Fibroblast of lung (primary cell): Measurements from ENCODE around the gene IKZF2. TPM values are rescaled to one million over a fixed set of nuclear protein-coding genes. Genes with fewer than 3 reads are reported as not detected.

Experiments
- DNase-seq, 2 donors: peaks; one replicate each; pipeline versions ENCODE4 v3.0.0 to v3.0.0-alpha.2; 2010; ENCODE audit warnings: low read depth in 2 of 2
- H2AFZ ChIP-seq: 2 replicates; pipeline ENCODE4 v1.5.1; 2012; ENCODE audit warnings: low read length, control low read depth, inconsistent platforms
- H3K27ac ChIP-seq: 2 replicates; pipeline ENCODE4 v1.5.1; 2011; ENCODE audit warnings: low read length, control low read depth; ENCODE audit not compliant: insufficient read depth
- H3K27me3 ChIP-seq: 2 replicates; pipeline ENCODE4 v1.5.1; 2011; ENCODE audit warnings: mild to moderate bottlenecking, low read length; ENCODE audit not compliant: control insufficient read depth, insufficient read depth
- H3K36me3 ChIP-seq: 2 replicates; pipeline ENCODE4 v1.5.1; 2011; ENCODE audit warnings: low read length; ENCODE audit not compliant: control insufficient read depth, insufficient read depth
- H3K4me1 ChIP-seq: 2 replicates; pipeline ENCODE4 v1.5.1; 2011; ENCODE audit warnings: low read length; ENCODE audit not compliant: control insufficient read depth, insufficient read depth; ENCODE audit errors: extremely low read depth
- H3K4me2 ChIP-seq: 2 replicates; pipeline ENCODE4 v1.5.1; 2011; ENCODE audit warnings: low read length, control low read depth; ENCODE audit not compliant: insufficient read depth; ENCODE audit errors: extremely low read depth
- H3K4me3 ChIP-seq, 4 experiments: fragments of 200-600 bp in 1 of 4; sonication (generic) in 1 of 4; replicated peaks in 1 of 4; 2 replicates each; pipeline ENCODE4 v1.5.1; 2011 to 2016; ENCODE audit warnings: low read length in 4 of 4, low read depth in 3 of 4, mild to moderate bottlenecking in 3 of 4, control low read depth in 2 of 4, inconsistent platforms in 1 of 4, mixed read lengths in 1 of 4; ENCODE audit not compliant: insufficient read depth in 1 of 4; ENCODE audit errors: control extremely low read depth in 1 of 4
- H3K79me2 ChIP-seq: 2 replicates; pipeline ENCODE4 v1.5.1; 2012; ENCODE audit warnings: mild to moderate bottlenecking, low read length, inconsistent platforms; ENCODE audit not compliant: control insufficient read depth, insufficient read depth
- H3K9ac ChIP-seq: 2 replicates; pipeline ENCODE4 v1.5.1; 2011; ENCODE audit warnings: mild to moderate bottlenecking, low read length, control low read depth; ENCODE audit not compliant: insufficient read depth
- H3K9me3 ChIP-seq: 2 replicates; pipeline ENCODE4 v1.5.1; 2012; ENCODE audit warnings: low read depth, low read length; ENCODE audit not compliant: control insufficient read depth, insufficient read depth
- H4K20me1 ChIP-seq: 2 replicates; pipeline ENCODE4 v1.5.1; 2011; ENCODE audit warnings: low read length; ENCODE audit not compliant: control insufficient read depth, insufficient read depth; ENCODE audit errors: extremely low read depth
- EZH2 ChIP-seq: IDR thresholded peaks from 2 replicates; pipeline ENCODE4 v1.5.1; 2012; ENCODE audit warnings: low read length, control low read depth, mild to moderate bottlenecking; ENCODE audit errors: missing control alignments
- polyA plus RNA-seq, 2 donors: library from polyadenylated mRNA; depleted of rRNA in 1 of 2; stranded (reverse) in 1 of 2; unstranded in 1 of 2; fragments of >200 nt; gene quantifications; 2 replicates each; pipeline ENCODE4 v1.2.1, GENCODE V29; 2011 to 2012; ENCODE audit warnings: missing spikeins in 1 of 2
- total RNA-seq: library from RNA; depleted of rRNA; stranded (reverse); fragments of >200 nt; gene quantifications from 2 replicates; pipeline ENCODE4 v1.2.1, GENCODE V29; 2014
- TF ChIP-seq, protein P1 (sequence below), 2 donors: IDR thresholded peaks in 1 of 2; conservative IDR thresholded peaks in 1 of 2; 1 replicate in 1 of 2; 2 replicates in 1 of 2; pipeline ENCODE4 v1.5.1; 2011 to 2012; ENCODE audit warnings: low read length in 2 of 2, control low read depth in 1 of 2, inconsistent platforms in 1 of 2, low read depth in 1 of 2, mild to moderate bottlenecking in 1 of 2

Gene IKZF2
- total and polyA plus RNA-seq, 2 donors (not counting 1 experiment from before 2014, with no cell fraction given): 4.9 to 17.2 TPM

DNA sequence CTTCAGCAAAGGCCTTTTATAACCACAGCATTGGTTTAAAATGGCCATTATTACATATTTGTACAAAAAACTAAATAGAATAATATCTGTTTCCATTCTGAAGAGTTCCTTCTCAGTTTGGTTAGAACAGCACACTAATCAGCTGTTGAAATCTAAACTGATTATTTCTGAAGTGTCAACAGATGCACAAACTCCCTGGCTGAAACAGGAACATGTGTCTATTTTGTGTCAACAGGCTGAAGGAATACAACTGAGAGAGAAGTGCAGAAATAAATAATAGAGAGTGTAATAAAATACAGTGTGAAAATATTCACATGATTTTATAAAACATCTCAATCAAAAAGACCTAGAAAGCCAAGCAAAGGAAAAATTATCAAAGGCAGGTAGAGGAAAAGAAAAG is 29.7 kb downstream of the IKZF2 start:
- H3K27me3 ChIP-seq: no peaks in the 10 kb centered on the region
- H3K36me3 ChIP-seq: no peaks in the 10 kb centered on the region
- no peaks in the 10 kb centered on the region for H3K9me3 ChIP-seq
- H3K4me3 ChIP-seq: no peak overlapping the region
- no peak overlapping the region for H2AFZ ChIP-seq
- no peak for DNase-seq
- no peaks in the 10 kb centered on the region for H3K79me2 ChIP-seq
- TF ChIP-seq, protein P1, sequence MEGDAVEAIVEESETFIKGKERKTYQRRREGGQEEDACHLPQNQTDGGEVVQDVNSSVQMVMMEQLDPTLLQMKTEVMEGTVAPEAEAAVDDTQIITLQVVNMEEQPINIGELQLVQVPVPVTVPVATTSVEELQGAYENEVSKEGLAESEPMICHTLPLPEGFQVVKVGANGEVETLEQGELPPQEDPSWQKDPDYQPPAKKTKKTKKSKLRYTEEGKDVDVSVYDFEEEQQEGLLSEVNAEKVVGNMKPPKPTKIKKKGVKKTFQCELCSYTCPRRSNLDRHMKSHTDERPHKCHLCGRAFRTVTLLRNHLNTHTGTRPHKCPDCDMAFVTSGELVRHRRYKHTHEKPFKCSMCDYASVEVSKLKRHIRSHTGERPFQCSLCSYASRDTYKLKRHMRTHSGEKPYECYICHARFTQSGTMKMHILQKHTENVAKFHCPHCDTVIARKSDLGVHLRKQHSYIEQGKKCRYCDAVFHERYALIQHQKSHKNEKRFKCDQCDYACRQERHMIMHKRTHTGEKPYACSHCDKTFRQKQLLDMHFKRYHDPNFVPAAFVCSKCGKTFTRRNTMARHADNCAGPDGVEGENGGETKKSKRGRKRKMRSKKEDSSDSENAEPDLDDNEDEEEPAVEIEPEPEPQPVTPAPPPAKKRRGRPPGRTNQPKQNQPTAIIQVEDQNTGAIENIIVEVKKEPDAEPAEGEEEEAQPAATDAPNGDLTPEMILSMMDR (conservative IDR thresholded peaks at IDR 0.05 in 1 of 2, IDR thresholded peaks at IDR 0.05 in 1 of 2; ENCODE audit: low read depth in 1 of 2, low read length in 2 of 2): no peak
- TF ChIP-seq EZH2: no peak
- no peak overlapping the region for H3K27ac ChIP-seq
- H3K4me1 ChIP-seq: peaks cover 2% of the 10 kb centered on the region
- no peak overlapping the region for H3K4me2 ChIP-seq
- no peaks in the 10 kb centered on the region for H4K20me1 ChIP-seq
- H3K9ac ChIP-seq: no peak overlapping the region

DNA sequence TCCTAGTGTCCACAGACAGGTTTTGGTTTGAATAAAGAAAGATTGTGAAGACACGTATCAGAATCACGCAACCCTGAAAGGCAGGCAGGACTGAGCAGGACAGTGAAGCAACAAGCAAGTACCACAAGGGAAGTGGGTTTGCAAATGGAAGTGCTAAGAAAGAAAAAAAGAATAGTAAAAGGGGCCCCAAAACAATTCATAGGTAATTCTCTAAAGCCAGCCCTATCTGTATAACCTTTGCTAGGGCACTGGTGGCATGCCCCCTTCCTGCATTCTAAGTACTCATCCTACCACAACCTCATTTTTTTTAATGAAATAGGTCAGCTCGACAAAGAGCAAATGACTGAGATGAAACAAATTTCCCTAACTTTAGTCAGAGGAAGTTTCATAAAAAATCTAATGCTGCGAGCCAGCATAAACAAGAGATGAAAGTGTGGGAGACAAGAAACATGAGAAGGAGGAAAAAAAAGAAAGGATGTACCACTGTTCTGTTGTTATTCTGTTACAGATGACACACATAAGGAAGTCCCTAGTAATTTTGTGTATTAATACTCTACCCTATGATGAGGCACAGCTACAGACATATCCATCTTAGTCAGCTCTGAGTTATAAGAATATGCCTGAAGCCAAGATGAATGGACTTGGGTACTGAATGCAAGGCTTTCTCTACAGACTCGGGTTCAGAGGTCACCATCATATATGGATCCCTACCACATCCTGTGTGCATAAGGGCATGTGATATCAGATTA is 32.2 kb downstream of the IKZF2 start:
- DNase-seq: peak; percentile 69 to 88
- Histone ChIP-seq H4K20me1 (no peaks in the 10 kb centered on the region), H3K27me3 (no peaks in the 10 kb centered on the region), H3K4me2 (peak overlapping the region; percentile 28), H3K4me1 (no peaks in the 10 kb centered on the region), H3K27ac (no peak overlapping the region), H3K9ac (no peak overlapping the region), H2AFZ (peak overlapping the region; percentile 16), H3K9me3 (no peaks in the 10 kb centered on the region), H3K4me3 (no peak overlapping the region), H3K79me2 (peaks cover 2% of the 10 kb centered on the region), H3K36me3 (no peaks in the 10 kb centered on the region)
- no peak for TF ChIP-seq EZH2
- TF ChIP-seq, protein P1 (conservative IDR thresholded peaks at IDR 0.05 in 1 of 2, IDR thresholded peaks at IDR 0.05 in 1 of 2; ENCODE audit: low read depth in 1 of 2, low read length in 2 of 2): no peak

DNA sequence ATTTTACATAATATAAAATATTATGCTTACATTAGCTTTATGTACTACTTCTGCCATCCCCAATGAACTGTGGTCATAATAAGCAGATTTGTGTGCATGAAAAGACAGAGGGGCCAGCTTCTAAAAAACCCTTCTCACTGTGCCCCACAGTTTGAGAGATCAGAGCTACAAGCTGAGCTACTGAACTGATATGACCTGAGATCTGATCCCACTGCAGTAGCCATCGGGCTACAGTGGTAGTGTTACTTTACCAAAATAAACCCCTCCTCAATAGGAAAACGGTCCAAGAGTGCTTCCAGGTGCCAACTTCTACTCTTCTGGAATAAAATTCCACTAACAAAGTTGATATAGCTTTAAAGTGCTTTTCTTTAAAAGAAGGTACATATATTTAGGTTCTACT is 43.1 kb downstream of the IKZF2 start:
- no peak for DNase-seq
- Histone ChIP-seq H3K36me3 (no peaks in the 10 kb centered on the region), H4K20me1 (no peaks in the 10 kb centered on the region), H3K9me3 (no peaks in the 10 kb centered on the region), H3K4me2 (no peak overlapping the region), H3K4me3 (no peak overlapping the region), H3K79me2 (no peaks in the 10 kb centered on the region), H3K4me1 (no peaks in the 10 kb centered on the region), H2AFZ (no peak overlapping the region), H3K9ac (no peak overlapping the region), H3K27ac (no peak overlapping the region), H3K27me3 (no peaks in the 10 kb centered on the region)
- no peak for TF ChIP-seq EZH2
